IMR-90 (cell line): ENCODE results near the gene CYP27C1. TPM values are rescaled to one million over a fixed set of nuclear protein-coding genes. Genes with fewer than 3 reads are reported as not detected.
"Not testable (repeated sequence)": the region's sequence is repeated elsewhere in the genome, so short reads cannot be mapped to it uniquely, and the experiment has no call there.

ENCODE experiments used
- ATAC-seq: fragments of 200-7000 bp; cut with Tn5 transposase; 2 replicates; pipeline ENCODE4 v1.9.1; 2020; ENCODE audit warnings: low read depth, mild to moderate bottlenecking, moderate library complexity
- BruUV-seq: library from RNA; stranded (reverse); fragments of 400-500 nt; replicated peaks from 2 replicates; lab custom pipeline; 2021; lab: Mats Ljungman, UMichigan
- CTCF ChIA-PET: fragments of 300-600 bp; formaldehyde crosslinking; extraction: SDS; loops from one replicate; lab custom pipeline; 2021; ENCODE audit warnings: antibody characterized with exemption; lab: Yijun Ruan, JAX
- POLR2A ChIA-PET: fragments of 300-600 bp; sonication (Branson Sonifier 250); formaldehyde crosslinking; loops from one replicate; lab custom pipeline; 2022; ENCODE audit warnings: antibody characterized with exemption; ENCODE audit not compliant: unreplicated experiment; lab: Charles Lee
- DNase-seq: peaks from one replicate; pipeline ENCODE4 v3.0.0; 2013
- H2AFZ ChIP-seq: replicated peaks from 2 replicates; pipeline ENCODE3; 2013; ENCODE audit warnings: low read length, mild to moderate bottlenecking; ENCODE audit not compliant: poor library complexity
- H2AK5ac ChIP-seq: 2 replicates; pipeline ENCODE4 v1.6.1; 2013; ENCODE audit warnings: low read depth, low read length, inconsistent platforms
- H2AK9ac ChIP-seq: replicated peaks from 2 replicates; pipeline ENCODE3; 2013; ENCODE audit warnings: mild to moderate bottlenecking, low read depth, low read length, moderate library complexity; ENCODE audit not compliant: poor library complexity
- H2BK120ac ChIP-seq: 2 replicates; pipeline ENCODE4 v1.6.1; 2013; ENCODE audit warnings: low read depth, low read length, inconsistent platforms
- H2BK15ac ChIP-seq: 3 replicates; pipeline ENCODE4 v1.6.1; 2013; ENCODE audit warnings: low read depth, low read length, inconsistent platforms
- H2BK20ac ChIP-seq: 2 replicates; pipeline ENCODE4 v1.6.1; 2013; ENCODE audit warnings: low read depth, mild to moderate bottlenecking, inconsistent platforms, low read length, moderate library complexity
- H2BK5ac ChIP-seq: 2 replicates; pipeline ENCODE4 v1.6.1; 2013; ENCODE audit warnings: mild to moderate bottlenecking, low read depth, low read length, inconsistent platforms; ENCODE audit not compliant: poor library complexity, severe bottlenecking
- H3K14ac ChIP-seq: replicated peaks from 2 replicates; pipeline ENCODE4 v1.6.1; 2013; ENCODE audit warnings: low read depth, low read length, inconsistent platforms
- H3K18ac ChIP-seq: 2 replicates; pipeline ENCODE4 v1.6.1; 2013; ENCODE audit warnings: low read depth, low read length, control low read depth
- H3K23ac ChIP-seq: 2 replicates; pipeline ENCODE4 v1.6.1; 2013; ENCODE audit warnings: low read depth, low read length, inconsistent platforms
- H3K27ac ChIP-seq: 2 replicates; pipeline ENCODE4 v1.5.1; 2013; ENCODE audit warnings: mild to moderate bottlenecking, control low read depth, low read length; ENCODE audit not compliant: insufficient read depth
- H3K27me3 ChIP-seq: 2 replicates; pipeline ENCODE4 v1.6.1; 2013; ENCODE audit warnings: low read length; ENCODE audit not compliant: control insufficient read depth, insufficient read depth
- H3K36me3 ChIP-seq: 2 replicates; pipeline ENCODE4 v1.6.1; 2013; ENCODE audit warnings: low read length, mixed read lengths; ENCODE audit not compliant: control insufficient read depth, insufficient read depth
- H3K4ac ChIP-seq: 2 replicates; pipeline ENCODE4 v1.6.1; 2013; ENCODE audit warnings: low read depth, low read length, inconsistent platforms
- H3K4me1 ChIP-seq: 2 replicates; pipeline ENCODE4 v1.6.1; 2013; ENCODE audit warnings: low read length, mixed read lengths; ENCODE audit not compliant: control insufficient read depth, insufficient read depth
- H3K4me2 ChIP-seq: 2 replicates; pipeline ENCODE4 v1.6.1; 2013; ENCODE audit warnings: low read depth, mild to moderate bottlenecking, control low read depth, low read length, moderate library complexity
- H3K4me3 ChIP-seq: 2 replicates; pipeline ENCODE4 v1.5.1; 2013; ENCODE audit warnings: low read depth, mild to moderate bottlenecking, control low read depth, low read length, moderate library complexity; ENCODE audit not compliant: insufficient read depth
- H3K56ac ChIP-seq: 2 replicates; pipeline ENCODE4 v1.6.1; 2013; ENCODE audit warnings: low read length, inconsistent platforms; ENCODE audit not compliant: insufficient read depth; ENCODE audit errors: extremely low read depth
- H3K79me1 ChIP-seq, 2 experiments: 2 replicates each; pipeline ENCODE4 v1.6.1; 2013; ENCODE audit warnings: low read length in 2 of 2, inconsistent platforms in 1 of 2, low read depth in 1 of 2
- H3K9ac ChIP-seq: 2 replicates; pipeline ENCODE4 v1.6.1; 2013; ENCODE audit warnings: low read depth, low read length, control low read depth
- H3K9me1 ChIP-seq: 2 replicates; pipeline ENCODE4 v1.6.1; 2013; ENCODE audit warnings: low read length, inconsistent platforms; ENCODE audit not compliant: insufficient read depth
- H3K9me3 ChIP-seq: 2 replicates; pipeline ENCODE4 v1.6.1; 2013; ENCODE audit warnings: low read length; ENCODE audit not compliant: control insufficient read depth, insufficient read depth
- H4K20me1 ChIP-seq: 2 replicates; pipeline ENCODE4 v1.6.1; 2013; ENCODE audit warnings: low read length, inconsistent platforms; ENCODE audit not compliant: insufficient read depth
- H4K5ac ChIP-seq: 2 replicates; pipeline ENCODE4 v1.6.1; 2013; ENCODE audit warnings: mild to moderate bottlenecking, low read depth, low read length, control low read depth
- H4K8ac ChIP-seq, 2 experiments: 2 replicates each; pipeline ENCODE4 v1.6.1; 2013; ENCODE audit warnings: low read depth in 2 of 2, low read length in 2 of 2, control low read depth in 1 of 2, inconsistent platforms in 1 of 2
- H4K91ac ChIP-seq: 2 replicates; pipeline ENCODE4 v1.6.1; 2013; ENCODE audit warnings: low read depth, low read length, inconsistent platforms; ENCODE audit not compliant: insufficient read depth
- WGBS, 2 experiments: methylation state at CpG; one replicate each; pipeline versions ENCODE4 v1.1.5 to v1.1.7; 2013; ENCODE audit warnings: missing lambda C conversion rate in 2 of 2; ENCODE audit not compliant: insufficient read length in 1 of 2; ENCODE audit errors: extremely low coverage in 2 of 2; 5-methylcytosine and 5-hydroxymethylcytosine counted together
- dilution Hi-C: fragments of 300-500 bp; cut with HindIII; formaldehyde crosslinking; loops from one replicate; pipeline ENCODE4 v1.14.3; 2018; ENCODE audit warnings: low sequenced_read_pairs; ENCODE audit not compliant: unreplicated experiment
- in situ Hi-C: fragments of 300-500 bp; cut with MboI; formaldehyde crosslinking; loops from 3 replicates; pipeline ENCODE4 v1.14.3; 2019; ENCODE audit warnings: low sequenced_read_pairs, inconsistent platforms, mixed read lengths
- intact Hi-C: fragments of 100-400 bp; cut with micrococcal nuclease; formaldehyde crosslinking; loops from 2 replicates; pipeline ENCODE4 v1.10.0; 2022
- polyA plus RNA-seq, 3 experiments: library from polyadenylated mRNA; depleted of rRNA; stranded (reverse); fragments of >200 nt; gene quantifications; 2 replicates each; pipeline ENCODE4 v1.2.3, GENCODE V29; 2012; ENCODE audit warnings: low replicate concordance in 1 of 3
- total RNA-seq: library from RNA; depleted of rRNA; stranded (reverse); fragments of >200 nt; gene quantifications from 2 replicates; pipeline ENCODE4 v1.2.3, GENCODE V29; 2012

The CYP27C1 gene
- total and polyA plus RNA-seq, 2 of the 4 experiments (the other 2 are of a cell fraction), result not detected

DNA sequence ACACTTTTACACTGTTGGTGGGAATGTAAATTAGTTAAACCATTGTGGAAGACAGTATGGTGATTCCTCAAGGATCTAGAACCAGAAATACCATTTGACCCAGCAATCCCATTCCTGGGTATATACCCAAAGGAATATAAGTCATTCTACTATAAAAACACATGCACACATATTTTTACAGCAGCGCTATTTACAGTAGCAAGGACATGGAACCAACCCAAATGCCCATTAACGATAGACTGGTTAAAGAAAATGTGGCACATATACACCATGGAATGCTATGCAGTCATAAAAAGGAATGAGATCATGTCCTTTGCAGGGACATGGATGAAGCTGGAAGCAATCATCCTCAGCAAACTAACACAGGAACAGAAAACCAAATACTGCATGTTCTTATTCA is 5.9 kb downstream of the CYP27C1 start:
- H2BK120ac ChIP-seq, H3K18ac ChIP-seq, H3K4me1 ChIP-seq, H2BK20ac ChIP-seq, H3K9ac ChIP-seq, H3K14ac ChIP-seq, H4K20me1 ChIP-seq, intact Hi-C loops, H3K4me3 ChIP-seq, H3K36me3 ChIP-seq, POLR2A ChIA-PET, H2AFZ ChIP-seq, H3K9me1 ChIP-seq, ATAC-seq, H2BK5ac ChIP-seq, in situ Hi-C loops, BruUV-seq, dilution Hi-C loops, DNase-seq, H4K91ac ChIP-seq, H2AK9ac ChIP-seq, H4K8ac ChIP-seq, H2AK5ac ChIP-seq, H3K23ac ChIP-seq, H3K4me2 ChIP-seq, H3K4ac ChIP-seq, H3K56ac ChIP-seq, H3K27ac ChIP-seq, H3K79me1 ChIP-seq, H2BK15ac ChIP-seq, H4K5ac ChIP-seq, CTCF ChIA-PET: not testable (repeated sequence)
- peaks cover 18% of the 10 kb centered on the region for H3K9me3 ChIP-seq
- WGBS, 2 experiments, result no CpG with 5 or more reads among the region's 2 CpGs
- H3K27me3 ChIP-seq, result peaks cover 31% of the 10 kb centered on the region
